Posterior vena cava (tissue), 2 donors: ENCODE measurements around the gene ARFGAP3. TPM values are rescaled to one million over a fixed set of nuclear protein-coding genes. Genes with fewer than 3 reads are reported as not detected.

ENCODE experiments used
- DNase-seq: peaks from one replicate; pipeline ENCODE4 v3.0.0-alpha.2; 2020; ENCODE audit warnings: low spot score
- intact Hi-C, 2 donors: fragments of 100-400 bp; cut with DNase I; formaldehyde crosslinking; loops; one replicate each; pipeline versions ENCODE4 v1.14.1 to v1.14.2; 2022 to 2023
- total RNA-seq, 2 donors: library from RNA; stranded (reverse); fragmentation: NEBNext Ultra II Directional; extraction: Animal tissue kit (Norgen Biotek cat#: 25700); gene quantifications; one replicate each; pipeline ENCODE4 v1.2.1, GENCODE V29; 2021
- donor health status: DM: yes; HTN: yes; CAD: no.
- donor health status: DM: yes; HTN: yes; CAD: no.

The ARFGAP3 gene
- total RNA-seq, 2 donors from 2014 or later: 36.9 to 53.0 TPM

GRCh38 chr22:42836026-42836425, 21.0 kb downstream of the ARFGAP3 start:
- intact Hi-C loops: no loop called here
- no peak for DNase-seq

- DNase-seq: no peak
- intact Hi-C loops: no loop called here
Observed at GRCh38 chr22:42834177-42834949, 22.7 kb downstream of the ARFGAP3 start.

- no peak for DNase-seq
- intact Hi-C loops: no loop called here
Observed at GRCh38 chr22:42833104-42833503, 24.0 kb downstream of the ARFGAP3 start.

GRCh38 chr22:42831712-42832111, 25.4 kb downstream of the ARFGAP3 start:
- intact Hi-C loops: no loop called here
- no peak for DNase-seq

GRCh38 chr22:42830161-42830560, 26.9 kb downstream of the ARFGAP3 start:
- intact Hi-C loops: no loop called here
- DNase-seq: no peak

- DNase-seq: no peak
- intact Hi-C loops: no loop called here
Observed at GRCh38 chr22:42829302-42829701, 27.8 kb downstream of the ARFGAP3 start.

GRCh38 chr22:42825796-42826195, 31.3 kb downstream of the ARFGAP3 start:
- intact Hi-C loops: no loop called here
- DNase-seq: no peak

GRCh38 chr22:42821386-42821785, 35.7 kb downstream of the ARFGAP3 start:
- DNase-seq: no peak
- intact Hi-C loops: no loop called here

GRCh38 chr22:42820045-42820763, 36.9 kb downstream of the ARFGAP3 start:
- intact Hi-C loops: no loop called here
- DNase-seq: no peak

GRCh38 chr22:42819412-42820044, 37.5 kb downstream of the ARFGAP3 start:
- intact Hi-C loops: no loop called here
- DNase-seq: no peak

- no peak for DNase-seq
- intact Hi-C loops: no loop called here
Observed at GRCh38 chr22:42817556-42817955, 39.5 kb downstream of the ARFGAP3 start.

GRCh38 chr22:42816336-42816735, 40.7 kb downstream of the ARFGAP3 start:
- DNase-seq: no peak
- intact Hi-C loops: no loop called here

GRCh38 chr22:42814616-42815015, 42.5 kb downstream of the ARFGAP3 start:
- intact Hi-C loops: no loop called here

GRCh38 chr22:42814215-42814614, 42.9 kb downstream of the ARFGAP3 start:
- intact Hi-C loops: no loop called here
- DNase-seq: no peak

More at GRCh38 chr22:42814616-42815015, 42.5 kb downstream of the ARFGAP3 start:
- no peak for DNase-seq

GRCh38 chr22:42813501-42813900, 43.6 kb downstream of the ARFGAP3 start:
- intact Hi-C loops: no loop called here
- DNase-seq: no peak

GRCh38 chr22:42811459-42811858, 45.6 kb downstream of the ARFGAP3 start:
- DNase-seq: no peak
- intact Hi-C loops: no loop called here

GRCh38 chr22:42808521-42808920, 48.6 kb downstream of the ARFGAP3 start:
- no peak for DNase-seq
- intact Hi-C loops: no loop called here

GRCh38 chr22:42807185-42807584, 49.9 kb downstream of the ARFGAP3 start:
- no peak for DNase-seq
- intact Hi-C loops: no loop called here

- no peak for DNase-seq
- intact Hi-C loops: no loop called here
Observed at GRCh38 chr22:42805998-42806830, 50.9 kb downstream of the ARFGAP3 start.
